ENCODE measurements around the gene PAPLN. TPM values are rescaled to one million over a fixed set of nuclear protein-coding genes. Genes with fewer than 3 reads are reported as not detected.

Gene PAPLN
- total and polyA plus RNA-seq, 2 experiments from 2014 or later, result 7.6 to 13.4 TPM

- H3K27ac ChIP-seq, result no peak overlapping the region
- no peaks in the 10 kb centered on the region for H3K79me2 ChIP-seq
- no peak overlapping the region for H3K4me3 ChIP-seq
- H3K4me1 ChIP-seq (ENCODE audit: insufficient read depth), result peaks cover 12% of the 10 kb centered on the region
- WGBS (ENCODE audit: low lambda C conversion rate, missing lambda C conversion rate), result 96% methylated on average over 3 of the region's 3 CpGs
- H3K9me2 ChIP-seq (replicated peaks; ENCODE audit: insufficient read depth), result no peaks in the 10 kb centered on the region
- DNase-seq (ENCODE audit: low spot score), result no peak
- no peak overlapping the region for H3K4me2 ChIP-seq
- H4K20me1 ChIP-seq (ENCODE audit: insufficient read depth, poor library complexity, severe bottlenecking), result no peaks in the 10 kb centered on the region
- no peaks in the 10 kb centered on the region for H3K9me3 ChIP-seq (ENCODE audit: low read depth)
- TF ChIP-seq EZH2phosphoT487 (IDR thresholded peaks at IDR 0.05; ENCODE audit: low read depth, severe bottlenecking, unreplicated experiment) (no peak), CTCF (IDR thresholded peaks at IDR 0.05; ENCODE audit: poor library complexity) (no peak), EZH2 (IDR thresholded peaks at IDR 0.05; ENCODE audit: borderline replicate concordance) (no peak)
- no peak overlapping the region for H2AFZ ChIP-seq
- no peaks in the 10 kb centered on the region for H3K27me3 ChIP-seq
- no peaks in the 10 kb centered on the region for H3K36me3 ChIP-seq (replicated peaks; ENCODE audit: insufficient read depth, low read depth)
Observed at GRCh38 chr14:73265721-73266046, 28.4 kb downstream of the PAPLN start.

GRCh38 chr14:73266317-73266716, 29.0 kb downstream of the PAPLN start:
- H2AFZ ChIP-seq, result no peak overlapping the region
- 93% methylated on average over 7 of the region's 7 CpGs for WGBS (ENCODE audit: low lambda C conversion rate, missing lambda C conversion rate)
- TF ChIP-seq CTCF (IDR thresholded peaks at IDR 0.05; ENCODE audit: poor library complexity) (no peak), EZH2 (IDR thresholded peaks at IDR 0.05; ENCODE audit: borderline replicate concordance) (no peak), EZH2phosphoT487 (IDR thresholded peaks at IDR 0.05; ENCODE audit: low read depth, severe bottlenecking, unreplicated experiment) (no peak)
- no peaks in the 10 kb centered on the region for H3K36me3 ChIP-seq (replicated peaks; ENCODE audit: insufficient read depth, low read depth)
- no peak overlapping the region for H3K4me2 ChIP-seq
- no peaks in the 10 kb centered on the region for H3K9me2 ChIP-seq (replicated peaks; ENCODE audit: insufficient read depth)
- H3K4me3 ChIP-seq, result no peak overlapping the region
- H4K20me1 ChIP-seq (ENCODE audit: insufficient read depth, poor library complexity, severe bottlenecking), result no peaks in the 10 kb centered on the region
- no peak for DNase-seq (ENCODE audit: low spot score)
- no peaks in the 10 kb centered on the region for H3K9me3 ChIP-seq (ENCODE audit: low read depth)
- no peak overlapping the region for H3K27ac ChIP-seq
- no peaks in the 10 kb centered on the region for H3K27me3 ChIP-seq
- peaks cover 12% of the 10 kb centered on the region for H3K4me1 ChIP-seq (ENCODE audit: insufficient read depth)
- H3K79me2 ChIP-seq, result no peaks in the 10 kb centered on the region

- Histone ChIP-seq H4K20me1 (ENCODE audit: insufficient read depth, poor library complexity, severe bottlenecking) (no peaks in the 10 kb centered on the region), H3K4me1 (ENCODE audit: insufficient read depth) (peaks cover 12% of the 10 kb centered on the region), H3K36me3 (replicated peaks; ENCODE audit: insufficient read depth, low read depth) (no peaks in the 10 kb centered on the region), H3K27me3 (no peaks in the 10 kb centered on the region), H3K9me2 (replicated peaks; ENCODE audit: insufficient read depth) (no peaks in the 10 kb centered on the region), H3K27ac (no peak overlapping the region), H3K4me3 (no peak overlapping the region), H3K4me2 (no peak overlapping the region), H2AFZ (no peak overlapping the region), H3K9me3 (ENCODE audit: low read depth) (no peaks in the 10 kb centered on the region), H3K79me2 (no peaks in the 10 kb centered on the region)
- no peak for DNase-seq (ENCODE audit: low spot score)
- WGBS (ENCODE audit: low lambda C conversion rate, missing lambda C conversion rate), result 100% methylated on average over 6 of the region's 6 CpGs
- no peak for TF ChIP-seq EZH2phosphoT487 (IDR thresholded peaks at IDR 0.05; ENCODE audit: low read depth, severe bottlenecking, unreplicated experiment)
- no peak for TF ChIP-seq EZH2 (IDR thresholded peaks at IDR 0.05; ENCODE audit: borderline replicate concordance)
- TF ChIP-seq CTCF (IDR thresholded peaks at IDR 0.05; ENCODE audit: poor library complexity), result no peak
Observed at GRCh38 chr14:73267474-73267873, 30.2 kb downstream of the PAPLN start.

All from hepatocyte (in vitro differentiated cells).